Esophagus squamous epithelium (tissue), 4 donors: ENCODE results near the gene SIL1.

ENCODE experiments used
- CTCF ChIP-seq, 6 experiments: fragments of 450-650 bp in 4 of 6; fragments of 200-600 bp in 2 of 6; sonication (generic) in 2 of 6; IDR thresholded peaks; one replicate each; pipeline ENCODE4 v1.5.1; 2016 to 2019; ENCODE audit warnings: antibody characterized with exemption in 6 of 6, mild to moderate bottlenecking in 4 of 6, moderate library complexity in 4 of 6
- POLR2A ChIP-seq, 4 donors: fragments of 450-650 bp; IDR thresholded peaks; one replicate each; pipeline ENCODE4 v1.6.1; 2017; ENCODE audit warnings: antibody characterized with exemption in 4 of 4, mild to moderate bottlenecking in 4 of 4, moderate library complexity in 3 of 4

GRCh38 chr5:139197710-139198669 lies at the start of gene SIL1:
- peak in 4 of 6 experiments; percentile 2 to 31 (median 6) for TF ChIP-seq CTCF (IDR thresholded peaks at IDR 0.05)
- peak in 2 of 4 donors; percentile 92 for TF ChIP-seq POLR2A (IDR thresholded peaks at IDR 0.05)
